Peyer's patch (tissue), 4 donors: ENCODE measurements around the gene MCTP1. TPM values are rescaled to one million over a fixed set of nuclear protein-coding genes. Genes with fewer than 3 reads are reported as not detected.
"Not testable (repeated sequence)": the region's sequence is repeated elsewhere in the genome, so short reads cannot be mapped to it uniquely, and the experiment has no call there.

Experiments used
- DNase-seq, 3 donors: peaks; one replicate each; pipeline ENCODE4 v3.0.0-alpha.2; 2017 to 2019
- H3K27ac ChIP-seq, 4 donors: fragments of 200-600 bp; sonication (generic); one replicate each; pipeline ENCODE4 v1.5.1; 2016 to 2019
- H3K27me3 ChIP-seq, 2 donors: fragments of 200-600 bp; sonication (generic); one replicate each; pipeline ENCODE4 v1.5.1; 2019
- H3K36me3 ChIP-seq, 3 donors: fragments of 200-600 bp; sonication (generic); one replicate each; pipeline ENCODE4 v1.5.1; 2016 to 2019
- H3K4me1 ChIP-seq, 4 donors: fragments of 200-600 bp; sonication (generic); one replicate each; pipeline ENCODE4 v1.5.1; 2016 to 2019
- H3K4me3 ChIP-seq, 4 donors: fragments of 200-600 bp; sonication (generic); 1 replicate in 3 of 4; 2 replicates in 1 of 4; pipeline ENCODE4 v1.5.1; 2016 to 2019; ENCODE audit warnings: mild to moderate bottlenecking in 1 of 4
- H3K9me3 ChIP-seq, 4 donors: fragments of 200-600 bp; sonication (generic); one replicate each; pipeline ENCODE4 v1.5.1; 2016 to 2019; ENCODE audit warnings: mild to moderate bottlenecking in 1 of 4
- CTCF ChIP-seq, 6 experiments: fragments of 450-650 bp in 4 of 6; fragments of 200-600 bp in 2 of 6; sonication (generic) in 1 of 6; IDR thresholded peaks; one replicate each; pipeline ENCODE4 v1.5.1; 2017 to 2019; ENCODE audit warnings: antibody characterized with exemption in 6 of 6, mild to moderate bottlenecking in 3 of 6, moderate library complexity in 1 of 6
- POLR2A ChIP-seq, 2 donors: fragments of 450-650 bp; IDR thresholded peaks; one replicate each; pipeline ENCODE4 v1.5.1; 2017; ENCODE audit warnings: antibody characterized with exemption in 2 of 2, mild to moderate bottlenecking in 2 of 2, moderate library complexity in 2 of 2
- total RNA-seq, 4 donors: library from RNA; depleted of rRNA; stranded (reverse); fragments of >200 nt; gene quantifications; one replicate each; pipeline ENCODE4 v1.1.0, GENCODE V29; 2016

MCTP1 gene
- total RNA-seq, 4 donors from 2014 or later: 4.7 to 61.1 (median 11.3) TPM

GRCh38 chr5:94841598-94842322 is 443.1 kb downstream of the MCTP1 start:
- Histone ChIP-seq H3K36me3 (no peaks in the 10 kb centered on the region), H3K27ac (no peak overlapping the region)
- TF ChIP-seq POLR2A (IDR thresholded peaks at IDR 0.05) (no peak), CTCF (IDR thresholded peaks at IDR 0.05) (no peak)

GRCh38 chr5:94833851-94834250 is 451.0 kb downstream of the MCTP1 start:
- Histone ChIP-seq H3K27me3 (no peaks in the 10 kb centered on the region), H3K9me3 (no peaks in the 10 kb centered on the region), H3K36me3 (no peaks in the 10 kb centered on the region), H3K4me1 (no peaks in the 10 kb centered on the region), H3K4me3 (no peak overlapping the region), H3K27ac (no peak overlapping the region)
- no peak for DNase-seq
- no peak for TF ChIP-seq CTCF (IDR thresholded peaks at IDR 0.05)
- TF ChIP-seq POLR2A (IDR thresholded peaks at IDR 0.05): no peak

More at GRCh38 chr5:94841598-94842322, 443.1 kb downstream of the MCTP1 start:
- Histone ChIP-seq H3K27me3 (no peaks in the 10 kb centered on the region), H3K4me3 (no peak overlapping the region), H3K9me3 (no peaks in the 10 kb centered on the region), H3K4me1 (no peaks in the 10 kb centered on the region)
- DNase-seq: no peak

DNA sequence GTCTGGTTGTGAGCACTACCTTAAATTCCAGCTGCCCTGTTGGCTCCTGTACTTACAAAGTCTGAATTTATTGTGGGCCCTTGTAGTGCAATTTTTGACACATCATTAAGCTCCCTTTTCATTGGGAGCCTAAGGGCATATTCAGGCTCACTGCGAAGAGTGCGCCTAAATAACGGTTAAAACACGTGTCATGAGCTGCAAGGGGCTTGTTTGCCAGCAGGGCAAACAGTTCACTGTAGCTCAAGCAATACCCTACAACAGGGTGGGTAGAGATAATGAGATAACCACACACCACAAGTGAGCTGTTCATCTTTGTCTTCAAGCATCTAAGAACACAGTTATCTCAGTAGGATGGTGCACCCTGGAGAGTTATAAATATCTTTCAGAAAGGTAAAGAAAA is 452.2 kb downstream of the MCTP1 start:
- Histone ChIP-seq H3K4me3 (no peak overlapping the region), H3K27ac (no peak overlapping the region), H3K4me1 (no peaks in the 10 kb centered on the region), H3K36me3 (no peaks in the 10 kb centered on the region), H3K9me3 (no peaks in the 10 kb centered on the region), H3K27me3 (no peaks in the 10 kb centered on the region)
- TF ChIP-seq POLR2A (IDR thresholded peaks at IDR 0.05): no peak
- no peak for DNase-seq

GRCh38 chr5:94830520-94830919 is 454.4 kb downstream of the MCTP1 start:
- Histone ChIP-seq H3K4me1 (no peaks in the 10 kb centered on the region), H3K9me3 (no peaks in the 10 kb centered on the region), H3K4me3 (no peak overlapping the region), H3K27ac (no peak overlapping the region), H3K36me3 (no peaks in the 10 kb centered on the region), H3K27me3 (no peaks in the 10 kb centered on the region)
- no peak for TF ChIP-seq POLR2A (IDR thresholded peaks at IDR 0.05)
- no peak for TF ChIP-seq CTCF (IDR thresholded peaks at IDR 0.05)
- DNase-seq: no peak

DNA sequence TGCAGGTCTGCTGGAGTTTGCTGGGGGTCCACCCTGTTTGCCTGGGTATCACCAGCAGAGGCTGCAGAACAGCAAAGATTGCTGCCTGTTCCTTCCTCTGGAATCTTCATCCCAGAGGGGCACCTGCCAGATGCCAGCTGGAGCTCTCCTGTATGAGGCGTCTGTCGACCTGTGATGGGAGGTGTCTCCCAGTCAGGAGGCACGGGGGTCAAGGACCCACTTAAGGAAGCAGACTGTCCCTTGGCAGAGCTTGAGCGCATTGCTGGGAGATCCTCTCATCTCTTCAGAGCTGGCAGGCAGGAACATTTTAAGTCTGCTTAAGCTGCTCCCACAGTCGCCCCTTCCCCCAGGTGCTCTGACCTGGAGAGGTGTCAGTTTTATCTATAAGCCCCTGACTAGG is 456.7 kb downstream of the MCTP1 start:
- H3K27me3 ChIP-seq, DNase-seq, H3K4me1 ChIP-seq, H3K27ac ChIP-seq, H3K4me3 ChIP-seq, H3K9me3 ChIP-seq, H3K36me3 ChIP-seq: not testable (repeated sequence)

GRCh38 chr5:94820488-94820887 is 464.4 kb downstream of the MCTP1 start:
- Histone ChIP-seq H3K27ac (no peak overlapping the region), H3K9me3 (no peaks in the 10 kb centered on the region), H3K4me3 (no peak overlapping the region), H3K27me3 (no peaks in the 10 kb centered on the region), H3K36me3 (no peaks in the 10 kb centered on the region), H3K4me1 (no peaks in the 10 kb centered on the region)
- no peak for DNase-seq
- no peak for TF ChIP-seq POLR2A (IDR thresholded peaks at IDR 0.05)
- no peak for TF ChIP-seq CTCF (IDR thresholded peaks at IDR 0.05)

- no peaks in the 10 kb centered on the region for H3K4me1 ChIP-seq
- no peak for DNase-seq
- H3K4me3 ChIP-seq: no peak overlapping the region
- H3K9me3 ChIP-seq: no peaks in the 10 kb centered on the region
- no peaks in the 10 kb centered on the region for H3K27me3 ChIP-seq
- TF ChIP-seq CTCF (IDR thresholded peaks at IDR 0.05) (no peak), POLR2A (IDR thresholded peaks at IDR 0.05) (no peak)
- no peaks in the 10 kb centered on the region for H3K36me3 ChIP-seq
- H3K27ac ChIP-seq: no peak overlapping the region
Observed at GRCh38 chr5:94818904-94819303, 466.0 kb downstream of the MCTP1 start.
